Hematopoietic multipotent progenitor cell (in vitro differentiated cells): ENCODE data around the gene PLTP. TPM values are rescaled to one million over a fixed set of nuclear protein-coding genes. Genes with fewer than 3 reads are reported as not detected.
A peak's percentile ranks its signal among the peaks of the same experiment; 100 is the strongest.

ENCODE experiments used
- DNase-seq, 3 donors: peaks; one replicate each; pipeline ENCODE4 v3.0.0-alpha.2; 2011 to 2015; ENCODE audit warnings: low read depth in 2 of 3, low spot score in 2 of 3
- total RNA-seq: library from RNA; depleted of rRNA; stranded (reverse); fragments of >200 nt; gene quantifications from one replicate; pipeline ENCODE4 v1.2.3, GENCODE V29; 2012

Gene PLTP
- total RNA-seq, 1 donor: 31.5 TPM

GRCh38 chr20:45921337-45922189 is 9.6 kb upstream of the PLTP start:
- DNase-seq: no peak

GRCh38 chr20:45920462-45921336 is 8.7 kb upstream of the PLTP start:
- DNase-seq: no peak

- DNase-seq: no peak
Observed at GRCh38 chr20:45919542-45920399, 7.8 kb upstream of the PLTP start.

- DNase-seq: no peak
Observed at GRCh38 chr20:45918779-45919537, 7.0 kb upstream of the PLTP start.

GRCh38 chr20:45918182-45918737 is 6.3 kb upstream of the PLTP start:
- no peak for DNase-seq

GRCh38 chr20:45917790-45918141 is 5.8 kb upstream of the PLTP start:
- no peak for DNase-seq

GRCh38 chr20:45913116-45913515 is 1.2 kb upstream of the PLTP start:
- no peak for DNase-seq

GRCh38 chr20:45912344-45912682 is 358 bp upstream of the PLTP start:
- DNase-seq: no peak

- DNase-seq: peak; percentile 47 to 100 (median 99)
Observed at GRCh38 chr20:45910670-45911485, 1.1 kb downstream of the PLTP start.

- DNase-seq: no peak
Observed at GRCh38 chr20:45909817-45910669, 1.9 kb downstream of the PLTP start.

GRCh38 chr20:45909336-45909808 is 2.6 kb downstream of the PLTP start:
- no peak for DNase-seq

GRCh38 chr20:45908084-45908483 is 3.9 kb downstream of the PLTP start:
- no peak for DNase-seq

GRCh38 chr20:45907219-45907948 is 4.6 kb downstream of the PLTP start:
- no peak for DNase-seq

- no peak for DNase-seq
Observed at GRCh38 chr20:45905505-45906079, 6.4 kb downstream of the PLTP start.

GRCh38 chr20:45904583-45905504 is 7.1 kb downstream of the PLTP start:
- DNase-seq: no peak

- no peak for DNase-seq
Observed at GRCh38 chr20:45902199-45902701, 9.7 kb downstream of the PLTP start.
